IMR-90 (cell line): ENCODE results near the gene DNAJB2. TPM values are rescaled to one million over a fixed set of nuclear protein-coding genes. Genes with fewer than 3 reads are reported as not detected.
A peak's percentile ranks its signal among the peaks of the same experiment; 100 is the strongest.

Experiments
- ATAC-seq: fragments of 200-7000 bp; cut with Tn5 transposase; 2 replicates; pipeline ENCODE4 v1.9.1; 2020; ENCODE audit warnings: low read depth, mild to moderate bottlenecking, moderate library complexity
- BruUV-seq: library from RNA; stranded (reverse); fragments of 400-500 nt; replicated peaks from 2 replicates; lab custom pipeline; 2021; lab: Mats Ljungman, UMichigan
- CTCF ChIA-PET: fragments of 300-600 bp; formaldehyde crosslinking; extraction: SDS; loops from one replicate; lab custom pipeline; 2021; ENCODE audit warnings: antibody characterized with exemption; lab: Yijun Ruan, JAX
- POLR2A ChIA-PET: fragments of 300-600 bp; sonication (Branson Sonifier 250); formaldehyde crosslinking; loops from one replicate; lab custom pipeline; 2022; ENCODE audit warnings: antibody characterized with exemption; ENCODE audit not compliant: unreplicated experiment; lab: Charles Lee
- DNase-seq: peaks from one replicate; pipeline ENCODE4 v3.0.0; 2013
- H2AFZ ChIP-seq: replicated peaks from 2 replicates; pipeline ENCODE3; 2013; ENCODE audit warnings: low read length, mild to moderate bottlenecking; ENCODE audit not compliant: poor library complexity
- H2AK5ac ChIP-seq: 2 replicates; pipeline ENCODE4 v1.6.1; 2013; ENCODE audit warnings: low read depth, low read length, inconsistent platforms
- H2AK9ac ChIP-seq: replicated peaks from 2 replicates; pipeline ENCODE3; 2013; ENCODE audit warnings: mild to moderate bottlenecking, low read depth, low read length, moderate library complexity; ENCODE audit not compliant: poor library complexity
- H2BK120ac ChIP-seq: 2 replicates; pipeline ENCODE4 v1.6.1; 2013; ENCODE audit warnings: low read depth, low read length, inconsistent platforms
- H2BK15ac ChIP-seq: 3 replicates; pipeline ENCODE4 v1.6.1; 2013; ENCODE audit warnings: low read depth, low read length, inconsistent platforms
- H2BK20ac ChIP-seq: 2 replicates; pipeline ENCODE4 v1.6.1; 2013; ENCODE audit warnings: low read depth, mild to moderate bottlenecking, inconsistent platforms, low read length, moderate library complexity
- H2BK5ac ChIP-seq: 2 replicates; pipeline ENCODE4 v1.6.1; 2013; ENCODE audit warnings: mild to moderate bottlenecking, low read depth, low read length, inconsistent platforms; ENCODE audit not compliant: poor library complexity, severe bottlenecking
- H3K14ac ChIP-seq: replicated peaks from 2 replicates; pipeline ENCODE4 v1.6.1; 2013; ENCODE audit warnings: low read depth, low read length, inconsistent platforms
- H3K18ac ChIP-seq: 2 replicates; pipeline ENCODE4 v1.6.1; 2013; ENCODE audit warnings: low read depth, low read length, control low read depth
- H3K23ac ChIP-seq: 2 replicates; pipeline ENCODE4 v1.6.1; 2013; ENCODE audit warnings: low read depth, low read length, inconsistent platforms
- H3K27ac ChIP-seq: 2 replicates; pipeline ENCODE4 v1.5.1; 2013; ENCODE audit warnings: mild to moderate bottlenecking, control low read depth, low read length; ENCODE audit not compliant: insufficient read depth
- H3K27me3 ChIP-seq: 2 replicates; pipeline ENCODE4 v1.6.1; 2013; ENCODE audit warnings: low read length; ENCODE audit not compliant: control insufficient read depth, insufficient read depth
- H3K36me3 ChIP-seq: 2 replicates; pipeline ENCODE4 v1.6.1; 2013; ENCODE audit warnings: low read length, mixed read lengths; ENCODE audit not compliant: control insufficient read depth, insufficient read depth
- H3K4ac ChIP-seq: 2 replicates; pipeline ENCODE4 v1.6.1; 2013; ENCODE audit warnings: low read depth, low read length, inconsistent platforms
- H3K4me1 ChIP-seq: 2 replicates; pipeline ENCODE4 v1.6.1; 2013; ENCODE audit warnings: low read length, mixed read lengths; ENCODE audit not compliant: control insufficient read depth, insufficient read depth
- H3K4me2 ChIP-seq: 2 replicates; pipeline ENCODE4 v1.6.1; 2013; ENCODE audit warnings: low read depth, mild to moderate bottlenecking, control low read depth, low read length, moderate library complexity
- H3K4me3 ChIP-seq: 2 replicates; pipeline ENCODE4 v1.5.1; 2013; ENCODE audit warnings: low read depth, mild to moderate bottlenecking, control low read depth, low read length, moderate library complexity; ENCODE audit not compliant: insufficient read depth
- H3K56ac ChIP-seq: 2 replicates; pipeline ENCODE4 v1.6.1; 2013; ENCODE audit warnings: low read length, inconsistent platforms; ENCODE audit not compliant: insufficient read depth; ENCODE audit errors: extremely low read depth
- H3K79me1 ChIP-seq, 2 experiments: 2 replicates each; pipeline ENCODE4 v1.6.1; 2013; ENCODE audit warnings: low read length in 2 of 2, inconsistent platforms in 1 of 2, low read depth in 1 of 2
- H3K9ac ChIP-seq: 2 replicates; pipeline ENCODE4 v1.6.1; 2013; ENCODE audit warnings: low read depth, low read length, control low read depth
- H3K9me1 ChIP-seq: 2 replicates; pipeline ENCODE4 v1.6.1; 2013; ENCODE audit warnings: low read length, inconsistent platforms; ENCODE audit not compliant: insufficient read depth
- H3K9me3 ChIP-seq: 2 replicates; pipeline ENCODE4 v1.6.1; 2013; ENCODE audit warnings: low read length; ENCODE audit not compliant: control insufficient read depth, insufficient read depth
- H4K20me1 ChIP-seq: 2 replicates; pipeline ENCODE4 v1.6.1; 2013; ENCODE audit warnings: low read length, inconsistent platforms; ENCODE audit not compliant: insufficient read depth
- H4K5ac ChIP-seq: 2 replicates; pipeline ENCODE4 v1.6.1; 2013; ENCODE audit warnings: mild to moderate bottlenecking, low read depth, low read length, control low read depth
- H4K8ac ChIP-seq, 2 experiments: 2 replicates each; pipeline ENCODE4 v1.6.1; 2013; ENCODE audit warnings: low read depth in 2 of 2, low read length in 2 of 2, control low read depth in 1 of 2, inconsistent platforms in 1 of 2
- H4K91ac ChIP-seq: 2 replicates; pipeline ENCODE4 v1.6.1; 2013; ENCODE audit warnings: low read depth, low read length, inconsistent platforms; ENCODE audit not compliant: insufficient read depth
- CHD1 ChIP-seq: IDR thresholded peaks from 2 replicates; pipeline ENCODE4 v1.6.1; 2012; ENCODE audit warnings: low read depth, low read length, improper control_type of control experiment
- FOS ChIP-seq: fragments of 150-350 bp; IDR thresholded peaks from 2 replicates; pipeline ENCODE4 v1.6.1; 2016; ENCODE audit warnings: low read depth, low read length
- WGBS, 2 experiments: methylation state at CpG; one replicate each; pipeline versions ENCODE4 v1.1.5 to v1.1.7; 2013; ENCODE audit warnings: missing lambda C conversion rate in 2 of 2; ENCODE audit not compliant: insufficient read length in 1 of 2; ENCODE audit errors: extremely low coverage in 2 of 2; 5-methylcytosine and 5-hydroxymethylcytosine counted together
- dilution Hi-C: fragments of 300-500 bp; cut with HindIII; formaldehyde crosslinking; loops from one replicate; pipeline ENCODE4 v1.14.3; 2018; ENCODE audit warnings: low sequenced_read_pairs; ENCODE audit not compliant: unreplicated experiment
- in situ Hi-C: fragments of 300-500 bp; cut with MboI; formaldehyde crosslinking; loops from 3 replicates; pipeline ENCODE4 v1.14.3; 2019; ENCODE audit warnings: low sequenced_read_pairs, inconsistent platforms, mixed read lengths
- intact Hi-C: fragments of 100-400 bp; cut with micrococcal nuclease; formaldehyde crosslinking; loops from 2 replicates; pipeline ENCODE4 v1.10.0; 2022
- microRNA-seq, 2 experiments: library from miRNA; stranded (forward) in 1 of 2; unstranded in 1 of 2; fragments of 10-50 nt in 1 of 2; fragments of <30 nt in 1 of 2; gene quantifications in 1 of 2; microRNA quantifications in 1 of 2; one replicate each; pipeline versions ENCODE3 to v1.1.0; 2013 to 2020; ENCODE audit not compliant: insufficient read depth in 1 of 2, insufficient read length in 1 of 2, unreplicated experiment in 1 of 2
- polyA plus RNA-seq, 3 experiments: library from polyadenylated mRNA; depleted of rRNA; stranded (reverse); fragments of >200 nt; gene quantifications; 2 replicates each; pipeline ENCODE4 v1.2.3, GENCODE V29; 2012; ENCODE audit warnings: low replicate concordance in 1 of 3
- small RNA-seq, 5 experiments: library from RNA; depleted of rRNA; stranded (forward); fragments of <200 nt; gene quantifications; one replicate each; pipeline ENCODE3, GENCODE V24; 2012
- total RNA-seq: library from RNA; depleted of rRNA; stranded (reverse); fragments of >200 nt; gene quantifications from 2 replicates; pipeline ENCODE4 v1.2.3, GENCODE V29; 2012; rRNA removed

The DNAJB2 gene
- total and polyA plus RNA-seq, 2 of the 4 experiments (the other 2 are of a cell fraction): 30.6 to 45.8 TPM

DNA sequence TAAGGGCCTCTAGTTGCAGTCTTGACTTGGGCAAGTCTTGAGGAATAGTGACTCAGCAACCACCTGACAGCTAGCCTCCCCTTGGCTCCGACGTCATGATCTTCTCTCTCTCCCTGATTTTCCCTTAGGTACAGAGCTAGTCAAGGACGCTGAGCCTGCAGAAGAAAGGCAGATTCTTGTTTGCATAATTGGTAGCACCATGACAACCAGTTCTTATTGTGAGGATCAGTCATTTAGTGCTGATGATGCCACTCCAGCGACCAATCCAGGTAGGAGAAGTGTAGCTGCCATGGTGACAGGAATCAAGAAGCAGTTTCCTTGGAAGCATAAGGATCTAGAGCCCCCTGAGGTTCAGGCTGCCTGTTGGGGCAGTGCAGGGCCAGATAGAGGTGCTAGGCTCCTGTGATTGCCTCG is 56.2 kb downstream of the DNAJB2 start:
- Histone ChIP-seq H2BK120ac (no peak overlapping the region), H4K20me1 (no peaks in the 10 kb centered on the region), H4K5ac (no peak overlapping the region), H2BK20ac (no peak overlapping the region), H2AFZ (no peak overlapping the region), H3K36me3 (no peaks in the 10 kb centered on the region), H3K23ac (no peak overlapping the region), H3K4me3 (no peak overlapping the region), H2BK15ac (no peak overlapping the region), H3K4ac (no peak overlapping the region), H3K9ac (no peak overlapping the region), H3K79me1 (no peaks in the 10 kb centered on the region), H3K4me2 (no peak overlapping the region), H2AK9ac (no peak overlapping the region), H3K9me1 (no peaks in the 10 kb centered on the region), H3K56ac (no peak overlapping the region), H3K14ac (no peak overlapping the region), H2BK5ac (no peak overlapping the region), H3K9me3 (peaks cover 6% of the 10 kb centered on the region), H3K4me1 (no peaks in the 10 kb centered on the region), H3K18ac (no peak overlapping the region), H4K8ac (no peak overlapping the region), H2AK5ac (no peak overlapping the region), H4K91ac (no peak overlapping the region), H3K27ac (no peak overlapping the region), H3K27me3 (peaks cover 35% of the 10 kb centered on the region)
- intact Hi-C loops: no loop called here
- dilution Hi-C loops: no loop called here
- POLR2A ChIA-PET: no interaction called here
- BruUV-seq: no TSS peak
- in situ Hi-C loops: no loop called here
- peak; percentile 6 for DNase-seq
- 37% methylated on average over 2 of the region's 5 CpGs; no CpG with 5 or more reads in 1 of the 2 experiments for WGBS, 2 experiments
- no peak for TF ChIP-seq CHD1
- no peak for TF ChIP-seq FOS
- ATAC-seq: no peak
- CTCF ChIA-PET: interaction anchor here (0.9 kb wide), 1 partner anchor 36 kb away, joined by 3 read pairs; no protein-coding TSS in a partner anchor

Small RNA genes lying within 50 kb of the gene (microRNA-seq; reads per million reads assigned to microRNA genes)
- gene MIR153-1: 0 to 2.1 reads per million in 2 experiments

Small RNA genes lying within 50 kb of the gene (small RNA-seq; reads per million reads assigned to genes)
- 0 to 4.3 (median 0) reads per million in 5 experiments for gene MIR153-1

Other genes starting within 250 kb of the DNAJB2 start
- not detected in 2 replicates for gene CFAP65, start 237.8 kb upstream of the DNAJB2 start, total RNA-seq
- not detected in 2 replicates for gene CFAP65, start 237.8 kb upstream of the DNAJB2 start, polyA plus RNA-seq (2012; rRNA removed)
- gene IHH, start 218.4 kb upstream of the DNAJB2 start, total RNA-seq: not detected in 2 replicates
- not detected in 2 replicates for gene IHH, start 218.4 kb upstream of the DNAJB2 start, polyA plus RNA-seq (2012; rRNA removed)
- gene NHEJ1, start 118.6 kb upstream of the DNAJB2 start, total RNA-seq: 15.3 and 23.1 TPM in 2 replicates
- gene NHEJ1, start 118.6 kb upstream of the DNAJB2 start, polyA plus RNA-seq (2012; rRNA removed): 11.9 and 12.5 TPM in 2 replicates
- under 0.01 and 0.18 TPM in 2 replicates for gene SLC23A3, start 109.3 kb upstream of the DNAJB2 start, total RNA-seq
- 0.43 and 0.65 TPM in 2 replicates for gene SLC23A3, start 109.3 kb upstream of the DNAJB2 start, polyA plus RNA-seq (2012; rRNA removed)
- 11.1 and 11.9 TPM in 2 replicates for gene CNPPD1, start 102.4 kb upstream of the DNAJB2 start, total RNA-seq
- gene CNPPD1, start 102.4 kb upstream of the DNAJB2 start, polyA plus RNA-seq (2012; rRNA removed): 29.2 and 31.9 TPM in 2 replicates
- gene RETREG2, start 101.1 kb upstream of the DNAJB2 start, total RNA-seq: 39.2 and 51.1 TPM in 2 replicates
- gene RETREG2, start 101.1 kb upstream of the DNAJB2 start, polyA plus RNA-seq (2012; rRNA removed): 45.1 and 45.2 TPM in 2 replicates
- 21.9 and 25.5 TPM in 2 replicates for gene ZFAND2B, start 72.6 kb upstream of the DNAJB2 start, total RNA-seq
- 38.3 and 43.0 TPM in 2 replicates for gene ZFAND2B, start 72.6 kb upstream of the DNAJB2 start, polyA plus RNA-seq (2012; rRNA removed)
- gene ABCB6, start 60.4 kb upstream of the DNAJB2 start, total RNA-seq: 10.8 and 12.5 TPM in 2 replicates
- gene ABCB6, start 60.4 kb upstream of the DNAJB2 start, polyA plus RNA-seq (2012; rRNA removed): 24.3 and 24.7 TPM in 2 replicates
- 27.8 and 35.1 TPM in 2 replicates for gene ATG9A, start 49.7 kb upstream of the DNAJB2 start, total RNA-seq
- 58.3 and 59.7 TPM in 2 replicates for gene ATG9A, start 49.7 kb upstream of the DNAJB2 start, polyA plus RNA-seq (2012; rRNA removed)
- 18.3 and 18.6 TPM in 2 replicates for gene ANKZF1, start 49.6 kb upstream of the DNAJB2 start, total RNA-seq
- gene ANKZF1, start 49.6 kb upstream of the DNAJB2 start, polyA plus RNA-seq (2012; rRNA removed): 29.1 and 33.8 TPM in 2 replicates
- gene GLB1L, start 33.9 kb upstream of the DNAJB2 start, total RNA-seq: 3.6 and 4.1 TPM in 2 replicates
- 5.7 and 6.2 TPM in 2 replicates for gene GLB1L, start 33.9 kb upstream of the DNAJB2 start, polyA plus RNA-seq (2012; rRNA removed)
- gene STK16, start 33.9 kb upstream of the DNAJB2 start, total RNA-seq: 35.0 and 44.4 TPM in 2 replicates
- gene STK16, start 33.9 kb upstream of the DNAJB2 start, polyA plus RNA-seq (2012; rRNA removed): 40.3 and 50.1 TPM in 2 replicates
- not detected in 2 replicates for gene TUBA4B, start 26.1 kb upstream of the DNAJB2 start, total RNA-seq
- gene TUBA4B, start 26.1 kb upstream of the DNAJB2 start, polyA plus RNA-seq (2012; rRNA removed): not detected in 2 replicates
- gene TUBA4A, start 25.4 kb upstream of the DNAJB2 start, total RNA-seq: 21.9 and 26.1 TPM in 2 replicates
- 30.3 and 35.6 TPM in 2 replicates for gene TUBA4A, start 25.4 kb upstream of the DNAJB2 start, polyA plus RNA-seq (2012; rRNA removed)
- 4.4 and 5.2 TPM in 2 replicates for gene PTPRN, start 30.0 kb downstream of the DNAJB2 start, total RNA-seq
- 21.4 and 22.0 TPM in 2 replicates for gene PTPRN, start 30.0 kb downstream of the DNAJB2 start, polyA plus RNA-seq (2012; rRNA removed)
- not detected in 2 replicates for gene RESP18, start 53.4 kb downstream of the DNAJB2 start, total RNA-seq
- not detected in 2 replicates for gene RESP18, start 53.4 kb downstream of the DNAJB2 start, polyA plus RNA-seq (2012; rRNA removed)
- gene DNPEP, start 108.5 kb downstream of the DNAJB2 start, total RNA-seq: 74.7 and 89.4 TPM in 2 replicates
- gene DNPEP, start 108.5 kb downstream of the DNAJB2 start, polyA plus RNA-seq (2012; rRNA removed): 74.2 and 75.1 TPM in 2 replicates
- 3.3 and 4.3 TPM in 2 replicates for gene DES, start 139.0 kb downstream of the DNAJB2 start, total RNA-seq
- gene DES, start 139.0 kb downstream of the DNAJB2 start, polyA plus RNA-seq (2012; rRNA removed): 4.0 and 4.9 TPM in 2 replicates
- 6.8 and 7.8 TPM in 2 replicates for gene SPEG, start 155.5 kb downstream of the DNAJB2 start, total RNA-seq
- gene SPEG, start 155.5 kb downstream of the DNAJB2 start, polyA plus RNA-seq (2012; rRNA removed): 81.6 and 109 TPM in 2 replicates
- 93.0 and 103 TPM in 2 replicates for gene GMPPA, start 219.5 kb downstream of the DNAJB2 start, total RNA-seq
- 124 and 134 TPM in 2 replicates for gene GMPPA, start 219.5 kb downstream of the DNAJB2 start, polyA plus RNA-seq (2012; rRNA removed)
- not detected in 2 replicates for gene ASIC4, start 235.1 kb downstream of the DNAJB2 start, total RNA-seq
- gene ASIC4, start 235.1 kb downstream of the DNAJB2 start, polyA plus RNA-seq (2012; rRNA removed): 0.10 TPM in 1 of 2 replicates, not detected in the other